ENCODE measurements around the gene SYCP2L. TPM values are rescaled to one million over a fixed set of nuclear protein-coding genes. Genes with fewer than 3 reads are reported as not detected.
A peak's percentile ranks its signal among the peaks of the same experiment; 100 is the strongest.

The SYCP2L gene
- polyA plus RNA-seq, 1 donor from 2014 or later: 9.4 TPM

DNA sequence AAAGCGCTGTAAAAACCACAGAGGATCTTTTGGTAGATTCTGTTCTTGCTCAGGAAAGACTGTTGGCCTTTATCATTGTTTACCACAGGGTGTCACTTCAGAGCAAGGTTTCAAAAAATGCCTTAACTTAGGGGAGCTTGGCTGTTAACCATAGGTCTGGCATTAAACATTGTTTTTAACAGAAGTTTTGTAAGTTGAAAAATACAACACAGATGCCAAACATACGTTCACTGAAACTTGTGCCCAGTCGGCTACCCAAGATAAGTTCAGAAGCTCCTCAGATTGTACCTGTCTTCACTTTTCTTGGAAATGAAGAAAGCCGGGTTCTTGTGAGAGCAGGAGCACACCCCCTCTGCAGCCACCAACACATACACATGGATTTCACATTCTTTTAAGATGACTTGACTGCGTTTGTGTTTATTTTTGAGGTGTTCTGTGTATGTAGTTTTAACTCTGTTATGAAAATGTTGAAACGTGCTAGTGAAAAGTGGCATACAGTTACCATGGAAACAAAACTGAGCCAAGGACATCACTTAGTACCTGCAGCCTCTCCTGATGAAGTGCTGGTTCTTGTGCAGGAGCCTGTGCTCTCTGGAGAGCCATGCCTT, 64.9 kb downstream of the SYCP2L start:
- Histone ChIP-seq H3F3A (ENCODE audit: insufficient read depth, low read length, poor library complexity, severe bottlenecking) (no peaks in the 10 kb centered on the region), H3K4me3 (ENCODE audit: low read length) (no peak overlapping the region), H3K27ac (ENCODE audit: low read length) (no peak overlapping the region), H3K79me2 (replicated peaks; ENCODE audit: insufficient read depth, low read length) (no peaks in the 10 kb centered on the region), H3K27me3 (ENCODE audit: insufficient read depth, low read depth, low read length) (no peaks in the 10 kb centered on the region), H3K4me2 (ENCODE audit: low read length) (no peak overlapping the region), H3K9me3 (ENCODE audit: low read length) (no peaks in the 10 kb centered on the region), H3K9ac (ENCODE audit: low read length) (no peak overlapping the region), H3K9me2 (ENCODE audit: insufficient read depth, low read length) (no peaks in the 10 kb centered on the region), H4K20me1 (ENCODE audit: insufficient read depth) (no peaks in the 10 kb centered on the region), H2AFZ (ENCODE audit: low read depth, low read length) (no peak overlapping the region), H3K36me3 (ENCODE audit: insufficient read depth, low read length) (no peaks in the 10 kb centered on the region)
- TF ChIP-seq, protein P1, sequence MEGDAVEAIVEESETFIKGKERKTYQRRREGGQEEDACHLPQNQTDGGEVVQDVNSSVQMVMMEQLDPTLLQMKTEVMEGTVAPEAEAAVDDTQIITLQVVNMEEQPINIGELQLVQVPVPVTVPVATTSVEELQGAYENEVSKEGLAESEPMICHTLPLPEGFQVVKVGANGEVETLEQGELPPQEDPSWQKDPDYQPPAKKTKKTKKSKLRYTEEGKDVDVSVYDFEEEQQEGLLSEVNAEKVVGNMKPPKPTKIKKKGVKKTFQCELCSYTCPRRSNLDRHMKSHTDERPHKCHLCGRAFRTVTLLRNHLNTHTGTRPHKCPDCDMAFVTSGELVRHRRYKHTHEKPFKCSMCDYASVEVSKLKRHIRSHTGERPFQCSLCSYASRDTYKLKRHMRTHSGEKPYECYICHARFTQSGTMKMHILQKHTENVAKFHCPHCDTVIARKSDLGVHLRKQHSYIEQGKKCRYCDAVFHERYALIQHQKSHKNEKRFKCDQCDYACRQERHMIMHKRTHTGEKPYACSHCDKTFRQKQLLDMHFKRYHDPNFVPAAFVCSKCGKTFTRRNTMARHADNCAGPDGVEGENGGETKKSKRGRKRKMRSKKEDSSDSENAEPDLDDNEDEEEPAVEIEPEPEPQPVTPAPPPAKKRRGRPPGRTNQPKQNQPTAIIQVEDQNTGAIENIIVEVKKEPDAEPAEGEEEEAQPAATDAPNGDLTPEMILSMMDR (IDR thresholded peaks at IDR 0.05; ENCODE audit: poor library complexity, severe bottlenecking): peak; percentile 73
- TF ChIP-seq EZH2 (IDR thresholded peaks at IDR 0.05; ENCODE audit: borderline replicate concordance, insufficient read depth, low read length, poor library complexity, severe bottlenecking): no peak
- no peak for TF ChIP-seq TAF1 (IDR thresholded peaks at IDR 0.05; ENCODE audit: low read depth)
- no peak for TF ChIP-seq POLR2AphosphoS5 (IDR thresholded peaks at IDR 0.05)
- TF ChIP-seq RAD21 (conservative IDR thresholded peaks at IDR 0.05): peak; percentile 75
- TF ChIP-seq SMC3 (conservative IDR thresholded peaks at IDR 0.05; ENCODE audit: poor library complexity): peak; percentile 86

DNA sequence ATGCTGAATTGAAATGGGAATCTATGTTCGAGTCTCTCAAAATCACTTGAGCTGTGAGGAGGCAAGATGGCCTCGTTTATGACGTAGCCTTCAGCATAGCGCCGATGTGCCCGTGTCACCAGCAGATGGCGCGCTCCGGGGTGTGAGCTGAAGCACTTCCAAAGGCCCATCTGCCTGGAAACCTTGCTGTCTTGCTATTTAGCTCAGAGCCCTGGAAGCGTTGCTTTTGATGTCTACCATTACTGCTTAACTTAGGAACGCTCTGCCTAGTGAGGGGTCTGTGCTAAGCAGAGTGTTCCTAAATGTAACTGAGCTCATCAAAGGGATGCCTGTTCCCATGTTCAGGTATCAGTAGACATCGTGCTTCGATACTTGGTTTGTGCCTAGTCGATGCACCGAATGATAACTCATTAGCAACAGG, 67.7 kb downstream of the SYCP2L start:
- Histone ChIP-seq H3K27ac (ENCODE audit: low read length) (no peak overlapping the region), H3K4me3 (ENCODE audit: low read length) (no peak overlapping the region), H3K36me3 (ENCODE audit: insufficient read depth, low read length) (no peaks in the 10 kb centered on the region), H3F3A (ENCODE audit: insufficient read depth, low read length, poor library complexity, severe bottlenecking) (no peaks in the 10 kb centered on the region), H3K9me3 (ENCODE audit: low read length) (no peaks in the 10 kb centered on the region), H3K27me3 (ENCODE audit: insufficient read depth, low read depth, low read length) (no peaks in the 10 kb centered on the region), H2AFZ (ENCODE audit: low read depth, low read length) (no peak overlapping the region), H3K9ac (ENCODE audit: low read length) (no peak overlapping the region), H3K79me2 (replicated peaks; ENCODE audit: insufficient read depth, low read length) (no peaks in the 10 kb centered on the region), H4K20me1 (ENCODE audit: insufficient read depth) (no peaks in the 10 kb centered on the region), H3K9me2 (ENCODE audit: insufficient read depth, low read length) (no peaks in the 10 kb centered on the region), H3K4me2 (ENCODE audit: low read length) (no peak overlapping the region)
- peak; percentile 73 for TF ChIP-seq SMC3 (conservative IDR thresholded peaks at IDR 0.05; ENCODE audit: poor library complexity)
- no peak for TF ChIP-seq MXI1 (conservative IDR thresholded peaks at IDR 0.05; ENCODE audit: poor library complexity, severe bottlenecking)
- TF ChIP-seq, protein P1 (IDR thresholded peaks at IDR 0.05; ENCODE audit: poor library complexity, severe bottlenecking): peak; percentile 73
- peak; percentile 57 for TF ChIP-seq RAD21 (conservative IDR thresholded peaks at IDR 0.05)

DNA sequence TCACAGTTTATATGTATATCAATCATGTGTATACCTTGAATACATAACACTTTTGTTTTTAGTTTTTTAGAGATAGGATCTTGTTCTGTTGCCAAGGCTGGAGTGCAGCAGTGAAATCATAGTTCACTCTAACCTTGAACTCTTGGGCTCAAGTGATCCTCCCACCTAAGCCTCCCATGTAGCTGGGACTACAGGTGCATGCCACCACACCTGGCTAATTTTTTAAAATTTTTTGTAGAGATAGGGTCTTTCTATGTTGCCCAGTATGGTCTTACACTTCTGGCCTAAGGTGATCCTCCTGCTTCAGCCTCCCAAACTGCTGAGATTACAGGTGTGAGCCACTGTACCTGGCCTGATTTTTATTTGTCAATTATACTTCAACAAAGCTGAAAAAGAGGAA, 69.9 kb downstream of the SYCP2L start:
- H3K4me3 ChIP-seq (ENCODE audit: low read length): no peak overlapping the region
- H3F3A ChIP-seq (ENCODE audit: insufficient read depth, low read length, poor library complexity, severe bottlenecking): no peaks in the 10 kb centered on the region
- no peak overlapping the region for H3K4me2 ChIP-seq (ENCODE audit: low read length)
- H3K9me2 ChIP-seq (ENCODE audit: insufficient read depth, low read length): no peaks in the 10 kb centered on the region
- H2AFZ ChIP-seq (ENCODE audit: low read depth, low read length): no peak overlapping the region
- H4K20me1 ChIP-seq (ENCODE audit: insufficient read depth): no peaks in the 10 kb centered on the region
- no peaks in the 10 kb centered on the region for H3K9me3 ChIP-seq (ENCODE audit: low read length)
- no peak overlapping the region for H3K9ac ChIP-seq (ENCODE audit: low read length)
- H3K27me3 ChIP-seq (ENCODE audit: insufficient read depth, low read depth, low read length): no peaks in the 10 kb centered on the region
- H3K27ac ChIP-seq (ENCODE audit: low read length): no peak overlapping the region
- H3K36me3 ChIP-seq (ENCODE audit: insufficient read depth, low read length): no peaks in the 10 kb centered on the region
- TF ChIP-seq TAF1 (IDR thresholded peaks at IDR 0.05; ENCODE audit: low read depth) (no peak), POLR2AphosphoS5 (IDR thresholded peaks at IDR 0.05) (no peak), EP300 (conservative IDR thresholded peaks at IDR 0.05; ENCODE audit: poor library complexity, severe bottlenecking) (no peak), EZH2 (IDR thresholded peaks at IDR 0.05; ENCODE audit: borderline replicate concordance, insufficient read depth, low read length, poor library complexity, severe bottlenecking) (no peak)
- no peaks in the 10 kb centered on the region for H3K79me2 ChIP-seq (replicated peaks; ENCODE audit: insufficient read depth, low read length)
